ENCODE data around the gene LYPD6B. TPM values are rescaled to one million over a fixed set of nuclear protein-coding genes. Genes with fewer than 3 reads are reported as not detected.

Gene LYPD6B
- total RNA-seq, 1 experiment from 2014 or later, result 0.37 TPM

- H3K27ac Mint-ChIP-seq (ENCODE audit: low read depth, unreplicated experiment), result no peak overlapping the region
- no peak for TF ChIP-seq CTCF (IDR thresholded peaks at IDR 0.05; ENCODE audit: unreplicated experiment)
- BruUV-seq (replicated peaks), result no TSS peak
- peaks cover 3% of the 10 kb centered on the region for H3K4me1 Mint-ChIP-seq (ENCODE audit: insufficient read depth, unreplicated experiment)
- no peaks in the 10 kb centered on the region for H3K9me3 Mint-ChIP-seq (ENCODE audit: unreplicated experiment)
- POLR2A ChIA-PET, result interaction anchor here (0.7 kb wide), 1 partner anchor 355 kb away, joined by 3 read pairs; no protein-coding TSS in a partner anchor
- H3K27me3 Mint-ChIP-seq (ENCODE audit: insufficient read depth, unreplicated experiment), result no peaks in the 10 kb centered on the region
- DNase-seq (ENCODE audit: unreplicated experiment), result no peak
- intact Hi-C loops (cut with micrococcal nuclease), result no loop called here
- CTCF ChIA-PET, result interaction anchor here (0.7 kb wide), 1 partner anchor 140 kb away, joined by 3 read pairs; no protein-coding TSS in a partner anchor
- no peaks in the 10 kb centered on the region for H3K36me3 Mint-ChIP-seq (ENCODE audit: insufficient read depth, unreplicated experiment)
- H3K4me3 Mint-ChIP-seq (ENCODE audit: unreplicated experiment), result no peak overlapping the region
These were observed 121.7 kb downstream of the LYPD6B start for GRCh38 chr2:149160195-149160594.

GRCh38 chr2:149160701-149161217, 122.3 kb downstream of the LYPD6B start:
- Mint-ChIP-seq H3K27me3 (ENCODE audit: insufficient read depth, unreplicated experiment) (no peaks in the 10 kb centered on the region), H3K4me1 (ENCODE audit: insufficient read depth, unreplicated experiment) (peaks cover 3% of the 10 kb centered on the region), H3K36me3 (ENCODE audit: insufficient read depth, unreplicated experiment) (no peaks in the 10 kb centered on the region), H3K9me3 (ENCODE audit: unreplicated experiment) (no peaks in the 10 kb centered on the region), H3K4me3 (ENCODE audit: unreplicated experiment) (no peak overlapping the region), H3K27ac (ENCODE audit: low read depth, unreplicated experiment) (no peak overlapping the region)
- ChIA-PET CTCF (interaction anchor here (0.7 kb wide), 1 partner anchor 139 kb away, joined by 3 read pairs; no protein-coding TSS in a partner anchor), POLR2A (interaction anchor here (0.7 kb wide), 1 partner anchor 355 kb away, joined by 3 read pairs; no protein-coding TSS in a partner anchor)
- DNase-seq (ENCODE audit: unreplicated experiment), result no peak
- no TSS peak for BruUV-seq (replicated peaks)
- TF ChIP-seq CTCF (IDR thresholded peaks at IDR 0.05; ENCODE audit: unreplicated experiment), result no peak
- intact Hi-C loops (cut with micrococcal nuclease), result no loop called here

- Mint-ChIP-seq H3K4me3 (ENCODE audit: unreplicated experiment) (no peak overlapping the region), H3K27ac (ENCODE audit: low read depth, unreplicated experiment) (no peak overlapping the region), H3K4me1 (ENCODE audit: insufficient read depth, unreplicated experiment) (peaks cover 3% of the 10 kb centered on the region), H3K27me3 (ENCODE audit: insufficient read depth, unreplicated experiment) (no peaks in the 10 kb centered on the region), H3K36me3 (ENCODE audit: insufficient read depth, unreplicated experiment) (no peaks in the 10 kb centered on the region), H3K9me3 (ENCODE audit: unreplicated experiment) (no peaks in the 10 kb centered on the region)
- intact Hi-C loops (cut with micrococcal nuclease), result no loop called here
- no peak for TF ChIP-seq CTCF (IDR thresholded peaks at IDR 0.05; ENCODE audit: unreplicated experiment)
- no peak for DNase-seq (ENCODE audit: unreplicated experiment)
- no TSS peak for BruUV-seq (replicated peaks)
- ChIA-PET CTCF (interaction anchor here (0.6 kb wide), 1 partner anchor 71 kb away, joined by 4 read pairs; no protein-coding TSS in a partner anchor), POLR2A (interaction anchor here (0.8 to 1.1 kb wide), 2 partner anchors 28 to 1051 kb away, joined by 3 read pairs; no protein-coding TSS in a partner anchor)
These were observed 123.2 kb downstream of the LYPD6B start for GRCh38 chr2:149161481-149162225.

- Mint-ChIP-seq H3K27ac (ENCODE audit: low read depth, unreplicated experiment) (no peak overlapping the region), H3K9me3 (ENCODE audit: unreplicated experiment) (no peaks in the 10 kb centered on the region), H3K27me3 (ENCODE audit: insufficient read depth, unreplicated experiment) (no peaks in the 10 kb centered on the region), H3K36me3 (ENCODE audit: insufficient read depth, unreplicated experiment) (no peaks in the 10 kb centered on the region), H3K4me3 (ENCODE audit: unreplicated experiment) (no peak overlapping the region), H3K4me1 (ENCODE audit: insufficient read depth, unreplicated experiment) (peaks cover 8% of the 10 kb centered on the region)
- ChIA-PET POLR2A (interaction anchor here (0.6 to 1.2 kb wide), 3 partner anchors 13 to 372 kb away, joined by 3 read pairs; no protein-coding TSS in a partner anchor), CTCF (interaction anchor here (1.2 to 1.7 kb wide), 2 partner anchors 149 to 397 kb away, joined by 3 to 8 read pairs; no protein-coding TSS in a partner anchor)
- DNase-seq (ENCODE audit: unreplicated experiment), result peak; percentile 74
- no peak for TF ChIP-seq CTCF (IDR thresholded peaks at IDR 0.05; ENCODE audit: unreplicated experiment)
- intact Hi-C loops (cut with micrococcal nuclease), result no loop called here
- BruUV-seq (replicated peaks), result no TSS peak
These were observed 125.8 kb downstream of the LYPD6B start for GRCh38 chr2:149164296-149164695.

Data from MCF 10A (cell line).